PC-9 (cell line): ENCODE measurements around the gene PRKAG2. TPM values are rescaled to one million over a fixed set of nuclear protein-coding genes. Genes with fewer than 3 reads are reported as not detected.

Experiments used
- BruUV-seq: library from RNA; stranded (reverse); fragments of 400-500 nt; replicated peaks from 2 replicates; lab custom pipeline; 2021; lab: Mats Ljungman, UMichigan
- CTCF ChIA-PET: fragments of 300-600 bp; sonication (Branson Sonifier 250); formaldehyde crosslinking; loops from one replicate; lab custom pipeline; 2022; ENCODE audit warnings: antibody characterized with exemption; lab: Charles Lee
- POLR2A ChIA-PET: fragments of 300-600 bp; sonication (Branson Sonifier 250); formaldehyde crosslinking; loops from one replicate; lab custom pipeline; 2022; ENCODE audit warnings: antibody characterized with exemption; ENCODE audit not compliant: unreplicated experiment; lab: Charles Lee
- DNase-seq, 2 experiments: peaks; one replicate each; pipeline versions ENCODE4 v3.0.0 to v3.0.0-alpha.2; 2015 to 2022; ENCODE audit warnings: mixed read lengths in 1 of 2
- H2AFZ ChIP-seq: fragments of 200-600 bp; sonication (generic); 2 replicates; pipeline ENCODE4 v1.8.1; 2017; ENCODE audit warnings: antibody characterized with exemption
- H3F3A ChIP-seq: fragments of 200-600 bp; sonication (generic); 2 replicates; pipeline ENCODE4 v1.8.1; 2017; ENCODE audit warnings: antibody characterized with exemption, mild to moderate bottlenecking, low read depth; ENCODE audit not compliant: insufficient read depth
- H3K27ac ChIP-seq: fragments of 200-600 bp; sonication (generic); 2 replicates; pipeline ENCODE4 v1.6.1; 2016; ENCODE audit warnings: mixed run types
- H3K27me3 ChIP-seq: fragments of 200-600 bp; sonication (generic); 2 replicates; pipeline ENCODE4 v1.6.1; 2016; ENCODE audit warnings: low read depth, mixed run types; ENCODE audit not compliant: insufficient read depth
- H3K36me3 ChIP-seq: fragments of 200-600 bp; sonication (generic); 2 replicates; pipeline ENCODE4 v1.6.1; 2016; ENCODE audit warnings: low read depth, mixed run types
- H3K4me1 ChIP-seq: fragments of 200-600 bp; sonication (generic); replicated peaks from 2 replicates; pipeline ENCODE4 v1.6.1; 2016; ENCODE audit warnings: mixed run types; ENCODE audit not compliant: insufficient read depth
- H3K4me2 ChIP-seq: fragments of 200-600 bp; sonication (generic); 2 replicates; pipeline ENCODE4 v1.6.1; 2017; ENCODE audit warnings: mixed run types
- H3K4me3 ChIP-seq: fragments of 200-600 bp; sonication (generic); 2 replicates; pipeline ENCODE4 v1.6.1; 2016; ENCODE audit warnings: mixed run types
- H3K79me2 ChIP-seq: fragments of 200-600 bp; sonication (generic); 2 replicates; pipeline ENCODE4 v1.6.1; 2017; ENCODE audit warnings: low read depth, mixed run types
- H3K9me2 ChIP-seq: fragments of 200-600 bp; sonication (generic); 2 replicates; pipeline ENCODE4 v1.8.1; 2017; ENCODE audit warnings: mild to moderate bottlenecking; ENCODE audit not compliant: insufficient read depth
- H3K9me3 ChIP-seq: fragments of 200-600 bp; sonication (generic); 2 replicates; pipeline ENCODE4 v1.8.1; 2016; ENCODE audit warnings: low read depth; ENCODE audit not compliant: insufficient read depth
- H4K20me1 ChIP-seq: fragments of 200-600 bp; sonication (generic); 2 replicates; pipeline ENCODE4 v1.8.1; 2017; ENCODE audit not compliant: insufficient read depth
- EZH2 ChIP-seq: fragments of 200-600 bp; sonication (generic); IDR thresholded peaks from 2 replicates; pipeline ENCODE4 v1.8.0; 2017; ENCODE audit warnings: antibody characterized with exemption, low read depth
- intact Hi-C: fragments of 100-400 bp; cut with micrococcal nuclease; formaldehyde crosslinking; loops from one replicate; pipeline ENCODE4 v1.10.0; 2022; ENCODE audit not compliant: unreplicated experiment
- total RNA-seq: library from RNA; stranded (reverse); gene quantifications from 2 replicates; pipeline ENCODE4 v1.2.3, GENCODE V29; 2021
- TF ChIP-seq, protein P1 (sequence below): fragments of 200-600 bp; sonication (generic); conservative IDR thresholded peaks from 2 replicates; pipeline ENCODE4 v1.6.1; 2017; ENCODE audit warnings: mixed run types, antibody characterized with exemption, mild to moderate bottlenecking, moderate library complexity

PRKAG2 gene
- total RNA-seq, 1 experiment from 2014 or later = 37.3 TPM

DNA sequence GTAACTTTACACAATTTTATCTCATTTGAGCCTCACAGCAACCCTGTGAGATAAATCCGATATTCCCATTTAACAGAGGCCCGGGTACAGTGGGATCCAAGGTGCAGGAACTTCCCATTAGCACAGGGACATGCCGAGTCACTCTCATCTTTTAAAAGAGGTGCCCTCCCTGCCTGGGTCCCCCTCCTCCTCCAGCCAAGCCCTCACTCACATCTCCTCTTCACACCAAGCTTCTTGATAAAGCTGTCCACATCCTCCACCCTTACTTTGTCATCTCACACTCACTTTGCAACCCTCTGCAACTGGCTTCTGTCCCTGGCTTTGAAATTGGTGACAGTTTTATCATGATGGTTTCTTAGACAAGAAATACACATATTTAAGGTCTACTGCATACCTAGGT, 212.6 kb downstream of the PRKAG2 start:
- Histone ChIP-seq H2AFZ (no peak overlapping the region), H3F3A (no peaks in the 10 kb centered on the region), H3K9me2 (no peaks in the 10 kb centered on the region), H3K27ac (no peak overlapping the region), H3K4me2 (no peak overlapping the region), H3K36me3 (no peaks in the 10 kb centered on the region), H3K4me1 (no peaks in the 10 kb centered on the region), H3K9me3 (no peaks in the 10 kb centered on the region), H3K79me2 (no peaks in the 10 kb centered on the region), H3K4me3 (no peak overlapping the region), H3K27me3 (no peaks in the 10 kb centered on the region), H4K20me1 (no peaks in the 10 kb centered on the region)
- TF ChIP-seq, protein P1, sequence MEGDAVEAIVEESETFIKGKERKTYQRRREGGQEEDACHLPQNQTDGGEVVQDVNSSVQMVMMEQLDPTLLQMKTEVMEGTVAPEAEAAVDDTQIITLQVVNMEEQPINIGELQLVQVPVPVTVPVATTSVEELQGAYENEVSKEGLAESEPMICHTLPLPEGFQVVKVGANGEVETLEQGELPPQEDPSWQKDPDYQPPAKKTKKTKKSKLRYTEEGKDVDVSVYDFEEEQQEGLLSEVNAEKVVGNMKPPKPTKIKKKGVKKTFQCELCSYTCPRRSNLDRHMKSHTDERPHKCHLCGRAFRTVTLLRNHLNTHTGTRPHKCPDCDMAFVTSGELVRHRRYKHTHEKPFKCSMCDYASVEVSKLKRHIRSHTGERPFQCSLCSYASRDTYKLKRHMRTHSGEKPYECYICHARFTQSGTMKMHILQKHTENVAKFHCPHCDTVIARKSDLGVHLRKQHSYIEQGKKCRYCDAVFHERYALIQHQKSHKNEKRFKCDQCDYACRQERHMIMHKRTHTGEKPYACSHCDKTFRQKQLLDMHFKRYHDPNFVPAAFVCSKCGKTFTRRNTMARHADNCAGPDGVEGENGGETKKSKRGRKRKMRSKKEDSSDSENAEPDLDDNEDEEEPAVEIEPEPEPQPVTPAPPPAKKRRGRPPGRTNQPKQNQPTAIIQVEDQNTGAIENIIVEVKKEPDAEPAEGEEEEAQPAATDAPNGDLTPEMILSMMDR = no peak
- TF ChIP-seq EZH2 = no peak
- ChIA-PET CTCF (no interaction called here), POLR2A (no interaction called here)
- intact Hi-C loops = no loop called here
- no TSS peak for BruUV-seq
- DNase-seq = no peak

DNA sequence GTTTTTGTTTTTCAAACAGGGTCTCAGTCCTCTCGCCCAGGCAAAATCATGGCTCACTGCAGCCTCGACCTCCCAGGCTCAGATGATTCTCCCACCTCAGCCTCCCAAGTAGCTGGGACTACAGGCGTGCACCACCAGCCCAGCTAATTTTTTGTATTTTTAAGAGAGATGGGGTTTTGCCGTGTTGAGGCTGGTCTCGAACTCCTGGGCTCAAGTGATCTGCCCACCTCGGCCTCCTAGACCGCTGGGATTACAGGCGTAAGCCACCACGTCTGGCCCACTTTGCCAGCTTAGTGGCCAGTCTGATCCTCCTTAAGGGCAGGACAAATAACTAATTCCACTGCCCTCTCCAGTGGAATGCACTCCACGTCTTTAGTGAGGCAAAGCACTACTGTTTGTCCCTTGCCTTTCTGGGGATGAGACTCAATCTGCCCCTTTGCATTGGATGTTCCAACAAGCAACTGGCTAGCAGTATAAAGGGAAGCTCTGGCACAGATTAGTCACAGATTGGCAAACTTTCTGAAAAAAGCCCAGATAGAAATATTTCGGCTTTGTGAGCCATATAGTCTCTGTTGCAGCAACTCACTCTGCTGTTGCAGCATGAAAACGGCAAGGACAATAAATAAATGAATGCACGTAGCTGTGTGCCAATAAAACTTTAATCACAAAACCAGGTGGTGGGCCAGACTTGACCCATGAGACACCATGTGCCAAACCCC, 213.4 kb downstream of the PRKAG2 start:
- BruUV-seq = no TSS peak
- Histone ChIP-seq H3K4me1 (no peaks in the 10 kb centered on the region), H3K79me2 (no peaks in the 10 kb centered on the region), H3K4me2 (no peak overlapping the region), H4K20me1 (no peaks in the 10 kb centered on the region), H3K27me3 (no peaks in the 10 kb centered on the region), H3K4me3 (no peak overlapping the region), H3K36me3 (no peaks in the 10 kb centered on the region), H2AFZ (no peak overlapping the region), H3K9me3 (no peaks in the 10 kb centered on the region), H3K27ac (no peak overlapping the region), H3K9me2 (no peaks in the 10 kb centered on the region), H3F3A (no peaks in the 10 kb centered on the region; the same call in 1 of the 2 replicates)
- CTCF ChIA-PET = no interaction called here
- DNase-seq = no peak
- intact Hi-C loops = no loop called here
- POLR2A ChIA-PET = no interaction called here
- TF ChIP-seq, protein P1 = no peak
- no peak for TF ChIP-seq EZH2

DNA sequence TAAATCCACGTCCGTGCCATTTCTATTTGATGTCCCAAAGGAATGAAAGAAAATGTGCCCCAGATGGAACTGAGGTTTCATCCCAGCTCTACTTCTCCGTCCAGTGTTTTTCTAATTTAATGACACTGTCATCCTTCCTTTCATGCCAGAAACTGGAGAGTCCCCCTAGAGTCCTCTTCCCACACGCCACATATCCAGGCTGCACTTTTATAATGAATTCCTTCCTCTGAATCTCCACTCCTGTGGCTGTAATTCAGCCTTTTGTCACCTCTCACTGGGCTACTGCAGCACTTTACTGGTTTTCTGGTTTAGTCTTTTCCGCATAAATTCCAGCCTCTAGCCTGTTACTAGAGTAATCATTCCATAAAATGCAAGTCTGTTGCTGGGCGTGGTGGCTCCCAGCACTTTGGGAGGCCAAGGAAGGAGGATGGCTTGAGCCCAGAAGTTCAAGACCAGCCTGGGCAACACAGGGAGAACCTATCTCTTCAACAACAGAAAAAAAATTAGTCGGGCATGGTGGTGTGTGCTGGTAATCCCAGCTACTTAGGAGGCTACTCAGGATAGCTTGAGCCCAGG, 214.6 kb downstream of the PRKAG2 start:
- no peaks in the 10 kb centered on the region for H3K9me3 ChIP-seq
- H2AFZ ChIP-seq = no peak overlapping the region
- no peaks in the 10 kb centered on the region for H3K36me3 ChIP-seq
- ChIA-PET CTCF (no interaction called here), POLR2A (no interaction called here)
- no peak for DNase-seq
- intact Hi-C loops = no loop called here
- H3K27me3 ChIP-seq = no peaks in the 10 kb centered on the region
- no peak overlapping the region for H3K4me2 ChIP-seq
- no peaks in the 10 kb centered on the region; the same call in 1 of the 2 replicates for H3F3A ChIP-seq
- no peak overlapping the region for H3K27ac ChIP-seq
- no peaks in the 10 kb centered on the region for H3K4me1 ChIP-seq
- no peaks in the 10 kb centered on the region for H3K9me2 ChIP-seq
- no peaks in the 10 kb centered on the region for H3K79me2 ChIP-seq
- H3K4me3 ChIP-seq = no peak overlapping the region
- TF ChIP-seq, protein P1 = no peak
- TF ChIP-seq EZH2 = no peak
- no TSS peak for BruUV-seq
- H4K20me1 ChIP-seq = no peaks in the 10 kb centered on the region
